SHP77 treated with DMSO at 0.1 percent for 48 hours (cell line): ENCODE results near the gene FBXL13.

ENCODE experiments used
- DNase-seq: peaks from one replicate; lab custom pipeline; 2025; lab: John Stamatoyannopoulos, UW

FBXL13 gene

GRCh38 chr7:102895602-102896001, 179.0 kb downstream of the FBXL13 start:
- no peak for DNase-seq

GRCh38 chr7:102892631-102893278, 181.8 kb downstream of the FBXL13 start:
- DNase-seq, result no peak

- no peak for DNase-seq
These were observed 182.8 kb downstream of the FBXL13 start for GRCh38 chr7:102891693-102892261.

GRCh38 chr7:102890971-102891692, 183.5 kb downstream of the FBXL13 start:
- no peak for DNase-seq

- DNase-seq, result no peak
These were observed 184.2 kb downstream of the FBXL13 start for GRCh38 chr7:102890292-102890970.

GRCh38 chr7:102889851-102890250, 184.7 kb downstream of the FBXL13 start:
- no peak for DNase-seq

- DNase-seq, result no peak
These were observed 185.9 kb downstream of the FBXL13 start for GRCh38 chr7:102888561-102889233.

- DNase-seq, result no peak
These were observed 191.3 kb downstream of the FBXL13 start for GRCh38 chr7:102883098-102883860.

- no peak for DNase-seq
These were observed 198.8 kb downstream of the FBXL13 start for GRCh38 chr7:102875700-102876295.

- DNase-seq, result no peak
These were observed 199.6 kb downstream of the FBXL13 start for GRCh38 chr7:102874966-102875365.

GRCh38 chr7:102874166-102874829, 200.3 kb downstream of the FBXL13 start:
- DNase-seq, result no peak

GRCh38 chr7:102873470-102874165, 201.0 kb downstream of the FBXL13 start:
- DNase-seq, result no peak

GRCh38 chr7:102872460-102872859, 202.1 kb downstream of the FBXL13 start:
- DNase-seq, result no peak

GRCh38 chr7:102869195-102869594, 205.4 kb downstream of the FBXL13 start:
- DNase-seq, result no peak

GRCh38 chr7:102866535-102867215, 207.9 kb downstream of the FBXL13 start:
- DNase-seq, result no peak

GRCh38 chr7:102864958-102865357, 209.6 kb downstream of the FBXL13 start:
- DNase-seq, result no peak

- DNase-seq, result no peak
These were observed 214.2 kb downstream of the FBXL13 start for GRCh38 chr7:102860351-102860811.

- DNase-seq, result no peak
These were observed 214.8 kb downstream of the FBXL13 start for GRCh38 chr7:102859799-102860125.

- no peak for DNase-seq
These were observed 215.4 kb downstream of the FBXL13 start for GRCh38 chr7:102859084-102859798.
